IMR-90 (cell line): ENCODE results near the gene ARHGEF16. TPM values are rescaled to one million over a fixed set of nuclear protein-coding genes. Genes with fewer than 3 reads are reported as not detected.

Experiments used
- ATAC-seq: fragments of 200-7000 bp; cut with Tn5 transposase; 2 replicates; pipeline ENCODE4 v1.9.1; 2020; ENCODE audit warnings: low read depth, mild to moderate bottlenecking, moderate library complexity
- BruUV-seq: library from RNA; stranded (reverse); fragments of 400-500 nt; replicated peaks from 2 replicates; lab custom pipeline; 2021; lab: Mats Ljungman, UMichigan
- CTCF ChIA-PET: fragments of 300-600 bp; formaldehyde crosslinking; extraction: SDS; loops from one replicate; lab custom pipeline; 2021; ENCODE audit warnings: antibody characterized with exemption; lab: Yijun Ruan, JAX
- POLR2A ChIA-PET: fragments of 300-600 bp; sonication (Branson Sonifier 250); formaldehyde crosslinking; loops from one replicate; lab custom pipeline; 2022; ENCODE audit warnings: antibody characterized with exemption; ENCODE audit not compliant: unreplicated experiment; lab: Charles Lee
- DNase-seq: peaks from one replicate; pipeline ENCODE4 v3.0.0; 2013
- H2AFZ ChIP-seq: replicated peaks from 2 replicates; pipeline ENCODE3; 2013; ENCODE audit warnings: low read length, mild to moderate bottlenecking; ENCODE audit not compliant: poor library complexity
- H2AK5ac ChIP-seq: 2 replicates; pipeline ENCODE4 v1.6.1; 2013; ENCODE audit warnings: low read depth, low read length, inconsistent platforms
- H2AK9ac ChIP-seq: replicated peaks from 2 replicates; pipeline ENCODE3; 2013; ENCODE audit warnings: mild to moderate bottlenecking, low read depth, low read length, moderate library complexity; ENCODE audit not compliant: poor library complexity
- H2BK120ac ChIP-seq: 2 replicates; pipeline ENCODE4 v1.6.1; 2013; ENCODE audit warnings: low read depth, low read length, inconsistent platforms
- H2BK15ac ChIP-seq: 3 replicates; pipeline ENCODE4 v1.6.1; 2013; ENCODE audit warnings: low read depth, low read length, inconsistent platforms
- H2BK20ac ChIP-seq: 2 replicates; pipeline ENCODE4 v1.6.1; 2013; ENCODE audit warnings: low read depth, mild to moderate bottlenecking, inconsistent platforms, low read length, moderate library complexity
- H2BK5ac ChIP-seq: 2 replicates; pipeline ENCODE4 v1.6.1; 2013; ENCODE audit warnings: mild to moderate bottlenecking, low read depth, low read length, inconsistent platforms; ENCODE audit not compliant: poor library complexity, severe bottlenecking
- H3K14ac ChIP-seq: replicated peaks from 2 replicates; pipeline ENCODE4 v1.6.1; 2013; ENCODE audit warnings: low read depth, low read length, inconsistent platforms
- H3K18ac ChIP-seq: 2 replicates; pipeline ENCODE4 v1.6.1; 2013; ENCODE audit warnings: low read depth, low read length, control low read depth
- H3K23ac ChIP-seq: 2 replicates; pipeline ENCODE4 v1.6.1; 2013; ENCODE audit warnings: low read depth, low read length, inconsistent platforms
- H3K27ac ChIP-seq: 2 replicates; pipeline ENCODE4 v1.5.1; 2013; ENCODE audit warnings: mild to moderate bottlenecking, control low read depth, low read length; ENCODE audit not compliant: insufficient read depth
- H3K27me3 ChIP-seq: 2 replicates; pipeline ENCODE4 v1.6.1; 2013; ENCODE audit warnings: low read length; ENCODE audit not compliant: control insufficient read depth, insufficient read depth
- H3K36me3 ChIP-seq: 2 replicates; pipeline ENCODE4 v1.6.1; 2013; ENCODE audit warnings: low read length, mixed read lengths; ENCODE audit not compliant: control insufficient read depth, insufficient read depth
- H3K4ac ChIP-seq: 2 replicates; pipeline ENCODE4 v1.6.1; 2013; ENCODE audit warnings: low read depth, low read length, inconsistent platforms
- H3K4me1 ChIP-seq: 2 replicates; pipeline ENCODE4 v1.6.1; 2013; ENCODE audit warnings: low read length, mixed read lengths; ENCODE audit not compliant: control insufficient read depth, insufficient read depth
- H3K4me2 ChIP-seq: 2 replicates; pipeline ENCODE4 v1.6.1; 2013; ENCODE audit warnings: low read depth, mild to moderate bottlenecking, control low read depth, low read length, moderate library complexity
- H3K4me3 ChIP-seq: 2 replicates; pipeline ENCODE4 v1.5.1; 2013; ENCODE audit warnings: low read depth, mild to moderate bottlenecking, control low read depth, low read length, moderate library complexity; ENCODE audit not compliant: insufficient read depth
- H3K56ac ChIP-seq: 2 replicates; pipeline ENCODE4 v1.6.1; 2013; ENCODE audit warnings: low read length, inconsistent platforms; ENCODE audit not compliant: insufficient read depth; ENCODE audit errors: extremely low read depth
- H3K79me1 ChIP-seq, 2 experiments: 2 replicates each; pipeline ENCODE4 v1.6.1; 2013; ENCODE audit warnings: low read length in 2 of 2, inconsistent platforms in 1 of 2, low read depth in 1 of 2
- H3K9ac ChIP-seq: 2 replicates; pipeline ENCODE4 v1.6.1; 2013; ENCODE audit warnings: low read depth, low read length, control low read depth
- H3K9me1 ChIP-seq: 2 replicates; pipeline ENCODE4 v1.6.1; 2013; ENCODE audit warnings: low read length, inconsistent platforms; ENCODE audit not compliant: insufficient read depth
- H3K9me3 ChIP-seq: 2 replicates; pipeline ENCODE4 v1.6.1; 2013; ENCODE audit warnings: low read length; ENCODE audit not compliant: control insufficient read depth, insufficient read depth
- H4K20me1 ChIP-seq: 2 replicates; pipeline ENCODE4 v1.6.1; 2013; ENCODE audit warnings: low read length, inconsistent platforms; ENCODE audit not compliant: insufficient read depth
- H4K5ac ChIP-seq: 2 replicates; pipeline ENCODE4 v1.6.1; 2013; ENCODE audit warnings: mild to moderate bottlenecking, low read depth, low read length, control low read depth
- H4K8ac ChIP-seq, 2 experiments: 2 replicates each; pipeline ENCODE4 v1.6.1; 2013; ENCODE audit warnings: low read depth in 2 of 2, low read length in 2 of 2, control low read depth in 1 of 2, inconsistent platforms in 1 of 2
- H4K91ac ChIP-seq: 2 replicates; pipeline ENCODE4 v1.6.1; 2013; ENCODE audit warnings: low read depth, low read length, inconsistent platforms; ENCODE audit not compliant: insufficient read depth
- BHLHE40 ChIP-seq: fragments of 150-350 bp; IDR thresholded peaks from 2 replicates; pipeline ENCODE4 v1.6.1; 2016; ENCODE audit warnings: mild to moderate bottlenecking, low read depth, low read length
- CEBPB ChIP-seq: IDR thresholded peaks from 2 replicates; pipeline ENCODE4 v1.6.1; 2012; ENCODE audit warnings: low read depth, low read length, improper control_type of control experiment
- CHD1 ChIP-seq: IDR thresholded peaks from 2 replicates; pipeline ENCODE4 v1.6.1; 2012; ENCODE audit warnings: low read depth, low read length, improper control_type of control experiment
- CTCF ChIP-seq: conservative IDR thresholded peaks from 2 replicates; pipeline ENCODE4 v1.5.1; 2012; ENCODE audit warnings: mild to moderate bottlenecking, low read depth, low read length, improper control_type of control experiment
- FOS ChIP-seq: fragments of 150-350 bp; IDR thresholded peaks from 2 replicates; pipeline ENCODE4 v1.6.1; 2016; ENCODE audit warnings: low read depth, low read length
- MAFK ChIP-seq: IDR thresholded peaks from 2 replicates; pipeline ENCODE4 v1.6.1; 2012; ENCODE audit warnings: low read depth, low read length, improper control_type of control experiment
- MAZ ChIP-seq: IDR thresholded peaks from 2 replicates; pipeline ENCODE4 v1.6.1; 2012; ENCODE audit warnings: low read depth, mild to moderate bottlenecking, low read length, improper control_type of control experiment, moderate library complexity, borderline replicate concordance
- MXI1 ChIP-seq: IDR thresholded peaks from 2 replicates; pipeline ENCODE4 v1.6.1; 2012; ENCODE audit warnings: low read depth, mild to moderate bottlenecking, low read length, moderate library complexity, borderline replicate concordance
- NFE2L2 ChIP-seq: fragments of 150-350 bp; IDR thresholded peaks from 2 replicates; pipeline ENCODE4 v1.6.1; 2016; ENCODE audit warnings: low read depth, mild to moderate bottlenecking, low read length
- POLR2A ChIP-seq: IDR thresholded peaks from 2 replicates; pipeline ENCODE4 v1.6.1; 2012; ENCODE audit warnings: mild to moderate bottlenecking, low read depth, low read length
- RAD21 ChIP-seq: IDR thresholded peaks from 2 replicates; pipeline ENCODE4 v1.6.1; 2012; ENCODE audit warnings: low read length, improper control_type of control experiment
- RCOR1 ChIP-seq: IDR thresholded peaks from 2 replicates; pipeline ENCODE4 v1.6.1; 2012; ENCODE audit warnings: mild to moderate bottlenecking, low read length, improper control_type of control experiment; ENCODE audit not compliant: insufficient replicate concordance
- RFX5 ChIP-seq: IDR thresholded peaks from 2 replicates; pipeline ENCODE4 v1.8.0; 2012; ENCODE audit warnings: low read depth, mild to moderate bottlenecking, low read length, moderate library complexity
- SMC3 ChIP-seq: fragments of 150-350 bp; IDR thresholded peaks from 2 replicates; pipeline ENCODE4 v1.6.1; 2016; ENCODE audit warnings: low read depth, mild to moderate bottlenecking, antibody characterized with exemption, low read length, moderate library complexity
- WGBS, 2 experiments: methylation state at CpG; one replicate each; pipeline versions ENCODE4 v1.1.5 to v1.1.7; 2013; ENCODE audit warnings: missing lambda C conversion rate in 2 of 2; ENCODE audit not compliant: insufficient read length in 1 of 2; ENCODE audit errors: extremely low coverage in 2 of 2; 5-methylcytosine and 5-hydroxymethylcytosine counted together
- dilution Hi-C: fragments of 300-500 bp; cut with HindIII; formaldehyde crosslinking; loops from one replicate; pipeline ENCODE4 v1.14.3; 2018; ENCODE audit warnings: low sequenced_read_pairs; ENCODE audit not compliant: unreplicated experiment
- in situ Hi-C: fragments of 300-500 bp; cut with MboI; formaldehyde crosslinking; loops from 3 replicates; pipeline ENCODE4 v1.14.3; 2019; ENCODE audit warnings: low sequenced_read_pairs, inconsistent platforms, mixed read lengths
- intact Hi-C: fragments of 100-400 bp; cut with micrococcal nuclease; formaldehyde crosslinking; loops from 2 replicates; pipeline ENCODE4 v1.10.0; 2022
- polyA plus RNA-seq, 3 experiments: library from polyadenylated mRNA; depleted of rRNA; stranded (reverse); fragments of >200 nt; gene quantifications; 2 replicates each; pipeline ENCODE4 v1.2.3, GENCODE V29; 2012; ENCODE audit warnings: low replicate concordance in 1 of 3
- total RNA-seq: library from RNA; depleted of rRNA; stranded (reverse); fragments of >200 nt; gene quantifications from 2 replicates; pipeline ENCODE4 v1.2.3, GENCODE V29; 2012
- TF ChIP-seq, protein P1 (sequence below): fragments of 150-350 bp; IDR thresholded peaks from 2 replicates; pipeline ENCODE4 v1.6.1; 2017; ENCODE audit warnings: mild to moderate bottlenecking, antibody characterized with exemption, low read length, low read depth
- TF ChIP-seq, protein P2 (sequence below): fragments of 150-350 bp; IDR thresholded peaks from 2 replicates; pipeline ENCODE4 v1.6.1; 2016; ENCODE audit warnings: low read depth, mild to moderate bottlenecking, low read length, moderate library complexity, borderline replicate concordance

Gene ARHGEF16
- total and polyA plus RNA-seq, 2 of the 4 experiments (the other 2 are of a cell fraction), result 0.18 to 0.39 TPM

- no peak overlapping the region for H4K5ac ChIP-seq
- no peaks in the 10 kb centered on the region for H3K4me1 ChIP-seq
- no peaks in the 10 kb centered on the region for H3K9me1 ChIP-seq
- intact Hi-C loops (no loop called here), in situ Hi-C loops (no loop called here), dilution Hi-C loops (no loop called here)
- H2AK5ac ChIP-seq, result no peak overlapping the region
- no peak overlapping the region for H3K23ac ChIP-seq
- no peak overlapping the region for H3K18ac ChIP-seq
- ChIA-PET CTCF (no interaction called here), POLR2A (no interaction called here)
- no peak overlapping the region for H2BK15ac ChIP-seq
- H3K27me3 ChIP-seq, result peaks cover 34% of the 10 kb centered on the region
- no peaks in the 10 kb centered on the region for H3K36me3 ChIP-seq
- no peak overlapping the region for H3K14ac ChIP-seq
- no peak overlapping the region for H2BK5ac ChIP-seq
- no peak overlapping the region for H3K4me3 ChIP-seq
- H4K8ac ChIP-seq, result no peak overlapping the region
- ATAC-seq (no peak), DNase-seq (no peak)
- no peaks in the 10 kb centered on the region for H3K79me1 ChIP-seq
- no peak overlapping the region for H2AFZ ChIP-seq
- no peak overlapping the region for H3K56ac ChIP-seq
- BruUV-seq, result no TSS peak
- H3K4me2 ChIP-seq, result no peak overlapping the region
- WGBS, 2 experiments, result 75% methylated on average over 4 of the region's 13 CpGs; no CpG with 5 or more reads in 1 of the 2 experiments
- no peak overlapping the region for H2BK20ac ChIP-seq
- no peak for TF ChIP-seq BHLHE40
- TF ChIP-seq MAZ, result no peak
- TF ChIP-seq CTCF, result no peak
- TF ChIP-seq POLR2A, result no peak
- no peak for TF ChIP-seq SMC3
- TF ChIP-seq MXI1, result no peak
- no peak for TF ChIP-seq RAD21
- TF ChIP-seq NFE2L2, result no peak
- TF ChIP-seq, protein P1, sequence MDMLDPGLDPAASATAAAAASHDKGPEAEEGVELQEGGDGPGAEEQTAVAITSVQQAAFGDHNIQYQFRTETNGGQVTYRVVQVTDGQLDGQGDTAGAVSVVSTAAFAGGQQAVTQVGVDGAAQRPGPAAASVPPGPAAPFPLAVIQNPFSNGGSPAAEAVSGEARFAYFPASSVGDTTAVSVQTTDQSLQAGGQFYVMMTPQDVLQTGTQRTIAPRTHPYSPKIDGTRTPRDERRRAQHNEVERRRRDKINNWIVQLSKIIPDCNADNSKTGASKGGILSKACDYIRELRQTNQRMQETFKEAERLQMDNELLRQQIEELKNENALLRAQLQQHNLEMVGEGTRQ, result no peak
- TF ChIP-seq RFX5, result no peak
- no peak for TF ChIP-seq CHD1
- no peak for TF ChIP-seq FOS
- TF ChIP-seq MAFK, result no peak
- TF ChIP-seq RCOR1, result no peak
- TF ChIP-seq, protein P2, sequence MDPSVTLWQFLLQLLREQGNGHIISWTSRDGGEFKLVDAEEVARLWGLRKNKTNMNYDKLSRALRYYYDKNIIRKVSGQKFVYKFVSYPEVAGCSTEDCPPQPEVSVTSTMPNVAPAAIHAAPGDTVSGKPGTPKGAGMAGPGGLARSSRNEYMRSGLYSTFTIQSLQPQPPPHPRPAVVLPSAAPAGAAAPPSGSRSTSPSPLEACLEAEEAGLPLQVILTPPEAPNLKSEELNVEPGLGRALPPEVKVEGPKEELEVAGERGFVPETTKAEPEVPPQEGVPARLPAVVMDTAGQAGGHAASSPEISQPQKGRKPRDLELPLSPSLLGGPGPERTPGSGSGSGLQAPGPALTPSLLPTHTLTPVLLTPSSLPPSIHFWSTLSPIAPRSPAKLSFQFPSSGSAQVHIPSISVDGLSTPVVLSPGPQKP, result no peak
- TF ChIP-seq CEBPB, result no peak
- no peak overlapping the region for H2AK9ac ChIP-seq
- H3K4ac ChIP-seq, result no peak overlapping the region
- H4K20me1 ChIP-seq, result no peaks in the 10 kb centered on the region
- no peak overlapping the region for H4K91ac ChIP-seq
- peaks cover under 1% of the 10 kb centered on the region; the same call in 1 of the 2 replicates for H3K9me3 ChIP-seq
- no peak overlapping the region for H2BK120ac ChIP-seq
- no peak overlapping the region for H3K9ac ChIP-seq
- H3K27ac ChIP-seq, result no peak overlapping the region
Measured at GRCh38 chr1:3442331-3442730, 12.1 kb upstream of the ARHGEF16 start.
